ENCODE results near the gene IL1RL2.

Gene IL1RL2

GRCh38 chr2:102251042-102251848 lies 64.4 kb downstream of the IL1RL2 start:
- no peak overlapping the region for H3K27ac Mint-ChIP-seq
- DNase-seq (ENCODE audit: low spot score in 2 of 2), result peak; percentile 41 to 48
- ATAC-seq (ENCODE audit: low read depth), result peak; percentile 82
- H3K27me3 Mint-ChIP-seq, result peaks cover 14% of the 10 kb centered on the region
- H3K9me3 Mint-ChIP-seq, result no peaks in the 10 kb centered on the region
- peaks cover 3% of the 10 kb centered on the region for H3K4me1 Mint-ChIP-seq
- H3K36me3 Mint-ChIP-seq, result no peaks in the 10 kb centered on the region
- H3K4me3 Mint-ChIP-seq, result peak overlapping the region; percentile 82

DNA sequence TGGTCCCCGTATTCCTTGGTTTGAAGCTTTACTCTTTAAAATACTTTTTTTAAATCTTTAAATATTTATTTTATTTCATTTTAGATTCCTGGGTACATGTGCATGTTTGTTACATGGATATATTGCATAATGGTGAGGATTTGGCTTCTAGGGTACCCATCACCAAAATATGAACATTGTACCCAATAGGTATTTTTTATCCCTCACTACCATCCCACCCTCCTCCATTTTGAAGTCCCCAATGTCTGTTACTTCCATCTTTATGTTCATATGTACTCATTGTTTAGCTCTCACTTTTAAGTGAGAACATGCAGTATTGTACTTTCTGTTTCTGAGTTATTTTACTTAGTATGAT lies 65.0 kb downstream of the IL1RL2 start:
- peaks cover 3% of the 10 kb centered on the region for H3K4me1 Mint-ChIP-seq
- no peak for DNase-seq (ENCODE audit: low spot score in 2 of 2)
- no peaks in the 10 kb centered on the region for H3K9me3 Mint-ChIP-seq
- no peak overlapping the region for H3K27ac Mint-ChIP-seq
- no peak overlapping the region for H3K4me3 Mint-ChIP-seq
- no peak for ATAC-seq (ENCODE audit: low read depth)
- H3K27me3 Mint-ChIP-seq, result peaks cover 14% of the 10 kb centered on the region
- no peaks in the 10 kb centered on the region for H3K36me3 Mint-ChIP-seq

DNA sequence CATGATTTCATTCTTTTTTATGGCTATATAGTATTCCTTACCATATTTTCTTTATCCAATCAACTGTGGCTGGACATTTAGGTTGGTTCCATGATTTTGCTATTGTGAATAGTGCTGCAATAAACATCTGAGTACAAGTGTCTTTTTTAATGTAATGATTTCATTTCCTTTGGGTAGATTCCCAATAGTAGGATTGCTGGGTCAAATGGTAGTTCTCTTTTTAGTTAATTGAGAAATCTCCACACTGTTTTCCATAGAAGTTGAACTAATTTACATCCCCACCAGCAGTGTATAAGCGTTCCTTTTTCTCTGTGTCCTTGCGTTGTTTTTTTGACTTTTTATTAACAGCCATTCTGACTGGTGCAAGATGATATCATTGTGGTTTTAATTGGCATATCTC lies 65.4 kb downstream of the IL1RL2 start:
- Mint-ChIP-seq H3K36me3 (no peaks in the 10 kb centered on the region), H3K4me1 (peaks cover 3% of the 10 kb centered on the region), H3K27ac (no peak overlapping the region), H3K4me3 (no peak overlapping the region), H3K9me3 (no peaks in the 10 kb centered on the region), H3K27me3 (peaks cover 13% of the 10 kb centered on the region)
- no peak for ATAC-seq (ENCODE audit: low read depth)
- no peak for DNase-seq (ENCODE audit: low spot score in 2 of 2)

DNA sequence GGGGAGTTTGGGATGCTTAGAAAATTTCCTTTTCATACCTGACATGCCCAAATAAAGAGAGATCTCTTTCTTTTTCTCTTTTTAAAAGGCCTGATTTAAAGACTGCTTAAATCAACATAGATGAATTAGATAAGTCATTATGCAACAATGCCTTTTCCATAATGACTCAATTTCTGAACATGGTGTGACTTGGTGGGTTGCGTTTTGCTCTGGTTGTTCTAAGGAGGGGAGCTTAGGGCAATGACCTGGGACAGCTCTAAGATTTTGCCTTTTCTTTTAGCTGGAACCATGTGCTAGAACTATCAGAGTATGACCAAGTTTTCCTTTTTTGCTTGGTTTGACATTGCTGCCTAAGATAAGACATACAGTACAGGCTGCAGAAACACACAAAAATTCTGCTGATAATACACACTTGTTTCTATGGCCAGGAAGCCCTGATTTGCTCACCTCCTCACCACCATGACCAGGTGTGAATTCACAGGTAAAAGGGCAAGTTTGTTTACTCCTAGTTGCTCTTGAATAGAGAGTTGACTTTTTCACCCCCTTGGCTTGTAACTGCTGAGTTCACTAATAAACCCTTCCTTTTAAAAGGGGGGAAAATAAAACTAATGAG lies 66.4 kb downstream of the IL1RL2 start:
- Mint-ChIP-seq H3K36me3 (no peaks in the 10 kb centered on the region), H3K9me3 (no peaks in the 10 kb centered on the region), H3K4me3 (no peak overlapping the region), H3K4me1 (peaks cover 3% of the 10 kb centered on the region), H3K27me3 (peaks cover 13% of the 10 kb centered on the region), H3K27ac (no peak overlapping the region)
- ATAC-seq (ENCODE audit: low read depth) (no peak), DNase-seq (ENCODE audit: low spot score in 2 of 2) (no peak)

DNA sequence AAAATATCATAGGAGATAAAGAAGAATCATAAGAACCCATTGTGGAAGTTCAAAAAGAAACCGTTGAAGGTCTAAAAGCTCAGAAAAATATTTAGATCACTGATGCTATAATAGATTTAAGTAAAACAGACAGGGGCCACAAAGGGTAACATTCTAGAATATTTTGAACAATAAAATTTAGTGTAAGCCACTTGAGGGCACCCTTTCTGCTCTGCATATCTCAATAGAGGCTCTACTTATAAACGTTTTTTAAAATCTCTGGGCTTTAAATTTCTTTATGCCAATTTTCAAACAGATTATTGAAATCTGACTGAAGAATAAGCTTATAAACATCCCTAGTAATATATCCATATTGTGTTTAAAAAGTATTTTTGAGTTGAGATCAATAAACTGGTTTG lies 66.9 kb downstream of the IL1RL2 start:
- ATAC-seq (ENCODE audit: low read depth) (no peak), DNase-seq (ENCODE audit: low spot score in 2 of 2) (no peak)
- H3K4me3 Mint-ChIP-seq, result no peak overlapping the region
- H3K27ac Mint-ChIP-seq, result no peak overlapping the region
- no peaks in the 10 kb centered on the region for H3K36me3 Mint-ChIP-seq
- no peaks in the 10 kb centered on the region for H3K9me3 Mint-ChIP-seq
- peaks cover 16% of the 10 kb centered on the region for H3K27me3 Mint-ChIP-seq
- peaks cover 3% of the 10 kb centered on the region for H3K4me1 Mint-ChIP-seq

GRCh38 chr2:102256276-102256675 lies 69.5 kb downstream of the IL1RL2 start:
- no peak overlapping the region for H3K4me3 Mint-ChIP-seq
- H3K4me1 Mint-ChIP-seq, result no peaks in the 10 kb centered on the region
- no peaks in the 10 kb centered on the region for H3K9me3 Mint-ChIP-seq
- ATAC-seq (ENCODE audit: low read depth) (no peak), DNase-seq (ENCODE audit: low spot score in 2 of 2) (no peak)
- H3K36me3 Mint-ChIP-seq, result no peaks in the 10 kb centered on the region
- peaks cover 13% of the 10 kb centered on the region for H3K27me3 Mint-ChIP-seq
- no peak overlapping the region for H3K27ac Mint-ChIP-seq

GRCh38 chr2:102256874-102257462 lies 70.1 kb downstream of the IL1RL2 start:
- no peaks in the 10 kb centered on the region for H3K4me1 Mint-ChIP-seq

GRCh38 chr2:102258025-102258385 lies 71.2 kb downstream of the IL1RL2 start:
- no peaks in the 10 kb centered on the region for H3K4me1 Mint-ChIP-seq
- peaks cover 5% of the 10 kb centered on the region for H3K27me3 Mint-ChIP-seq
- no peak for DNase-seq (ENCODE audit: low spot score in 2 of 2)
- H3K27ac Mint-ChIP-seq, result no peak overlapping the region
- no peak for ATAC-seq (ENCODE audit: low read depth)
- no peak overlapping the region for H3K4me3 Mint-ChIP-seq
- no peaks in the 10 kb centered on the region for H3K36me3 Mint-ChIP-seq
- H3K9me3 Mint-ChIP-seq, result no peaks in the 10 kb centered on the region

More at GRCh38 chr2:102256874-102257462, 70.1 kb downstream of the IL1RL2 start:
- DNase-seq (ENCODE audit: low spot score in 2 of 2) (no peak), ATAC-seq (ENCODE audit: low read depth) (no peak)
- no peak overlapping the region for H3K4me3 Mint-ChIP-seq
- H3K27ac Mint-ChIP-seq, result no peak overlapping the region
- H3K36me3 Mint-ChIP-seq, result no peaks in the 10 kb centered on the region
- peaks cover 11% of the 10 kb centered on the region for H3K27me3 Mint-ChIP-seq
- no peaks in the 10 kb centered on the region for H3K9me3 Mint-ChIP-seq

- Mint-ChIP-seq H3K27ac (no peak overlapping the region), H3K27me3 (peaks cover 3% of the 10 kb centered on the region), H3K4me3 (no peak overlapping the region), H3K4me1 (no peaks in the 10 kb centered on the region), H3K9me3 (no peaks in the 10 kb centered on the region), H3K36me3 (no peaks in the 10 kb centered on the region)
- DNase-seq (ENCODE audit: low spot score in 2 of 2), result no peak
- no peak for ATAC-seq (ENCODE audit: low read depth)
These were observed 71.7 kb downstream of the IL1RL2 start for GRCh38 chr2:102258386-102259074.

DNA sequence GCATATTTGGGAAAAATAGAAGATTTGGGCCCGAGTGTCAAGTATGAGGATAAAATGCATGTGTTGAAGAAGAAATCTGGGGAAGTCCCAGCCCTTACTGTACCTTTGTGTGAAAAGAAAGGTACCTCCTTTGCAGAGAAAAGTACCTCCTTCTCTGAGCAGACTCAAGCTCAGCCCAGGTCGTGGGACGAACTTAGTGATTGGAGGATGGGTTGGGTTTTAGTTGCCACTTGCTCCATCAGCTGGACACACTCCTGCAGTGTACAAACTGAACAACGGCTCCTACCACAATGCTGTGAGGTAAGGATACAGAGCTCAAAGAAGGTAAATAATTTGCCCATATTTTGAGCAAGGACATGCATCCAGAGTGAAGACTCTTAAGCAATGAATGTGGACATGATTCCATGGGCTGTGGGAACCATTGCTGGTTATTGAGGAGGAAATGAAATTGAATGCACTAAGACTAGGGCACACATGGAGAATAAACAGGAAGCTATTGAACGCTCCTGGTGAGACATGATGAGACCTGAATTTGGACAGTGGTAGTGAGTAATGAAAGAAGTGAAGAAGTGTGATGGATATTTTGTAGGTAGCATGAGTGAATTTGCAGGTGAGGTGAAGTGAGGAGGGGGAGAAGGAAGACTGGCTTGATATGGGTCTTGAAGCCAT lies 74.8 kb downstream of the IL1RL2 start:
- Mint-ChIP-seq H3K4me3 (no peak overlapping the region), H3K4me1 (no peaks in the 10 kb centered on the region), H3K27me3 (peaks cover 3% of the 10 kb centered on the region), H3K9me3 (no peaks in the 10 kb centered on the region), H3K36me3 (no peaks in the 10 kb centered on the region), H3K27ac (no peak overlapping the region)
- DNase-seq (ENCODE audit: low spot score in 2 of 2), result no peak
- no peak for ATAC-seq (ENCODE audit: low read depth)

DNA sequence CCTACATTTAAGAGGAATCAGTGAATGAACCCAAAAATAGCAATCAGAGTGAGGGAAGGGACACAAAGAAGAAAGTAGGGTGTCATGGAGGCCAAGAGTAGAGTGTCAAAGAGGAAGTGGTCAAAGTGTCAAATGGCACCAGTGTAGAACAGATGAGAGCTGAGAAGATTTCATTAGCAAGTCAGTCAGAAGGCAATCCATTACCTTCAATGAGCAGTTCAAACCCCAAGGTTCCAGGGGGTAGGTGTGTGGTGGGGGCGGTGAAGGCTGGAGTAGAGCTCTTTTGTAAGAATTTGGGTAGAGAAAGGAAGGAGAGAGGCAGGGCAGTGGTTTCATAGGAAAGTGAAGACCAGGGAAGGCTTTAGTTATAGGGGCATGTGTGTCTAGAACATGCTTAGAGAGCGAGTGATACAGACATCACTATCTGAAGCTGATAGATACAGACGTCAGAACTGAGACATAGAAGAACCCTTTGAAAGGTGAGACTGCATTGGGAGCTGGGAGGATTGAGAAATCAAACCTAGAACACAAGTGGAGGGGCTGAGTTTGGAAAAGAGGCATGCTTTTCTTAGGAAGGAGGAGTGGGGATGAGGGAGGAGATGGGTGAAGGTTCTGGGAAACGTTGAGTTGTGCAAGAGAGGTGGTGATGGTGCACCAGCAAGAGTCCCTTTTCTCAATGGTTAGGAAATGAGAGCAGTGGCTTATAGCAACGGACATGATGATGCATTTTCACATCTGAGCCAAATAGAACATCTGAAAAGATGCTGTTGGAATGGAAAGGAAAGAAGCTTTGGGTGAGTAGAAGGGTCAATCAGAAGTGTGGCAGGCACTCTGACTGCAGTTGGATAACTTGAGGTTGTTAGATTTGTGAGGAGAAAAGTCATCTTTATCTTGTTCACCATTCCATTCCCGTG lies 75.7 kb downstream of the IL1RL2 start:
- ATAC-seq (ENCODE audit: low read depth), result no peak
- no peaks in the 10 kb centered on the region for H3K36me3 Mint-ChIP-seq
- H3K4me1 Mint-ChIP-seq, result no peaks in the 10 kb centered on the region
- H3K9me3 Mint-ChIP-seq, result no peaks in the 10 kb centered on the region
- no peak overlapping the region for H3K4me3 Mint-ChIP-seq
- H3K27ac Mint-ChIP-seq, result no peak overlapping the region
- DNase-seq (ENCODE audit: low spot score in 2 of 2), result no peak
- H3K27me3 Mint-ChIP-seq, result peaks cover 3% of the 10 kb centered on the region

DNA sequence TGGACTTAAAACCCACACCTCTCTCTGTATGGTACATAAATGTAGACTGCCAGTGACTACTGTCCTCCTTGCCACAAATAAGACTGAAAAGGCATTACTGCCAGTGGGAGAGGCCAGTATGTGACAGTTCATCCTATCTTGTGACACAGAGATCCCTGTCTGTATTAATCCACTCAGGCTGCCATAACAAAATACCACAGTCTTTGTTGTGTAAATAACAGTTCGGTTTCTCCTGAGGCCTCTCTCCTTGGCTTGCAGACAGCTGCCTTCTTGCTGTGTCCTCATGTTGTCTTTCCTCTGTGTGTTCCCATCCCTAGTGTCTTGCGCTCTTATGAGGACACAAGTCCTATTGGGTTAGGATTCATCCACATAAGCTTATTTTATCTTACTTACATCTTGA lies 78.1 kb downstream of the IL1RL2 start:
- H3K36me3 Mint-ChIP-seq, result no peaks in the 10 kb centered on the region

GRCh38 chr2:102266204-102266603 lies 79.4 kb downstream of the IL1RL2 start:
- Mint-ChIP-seq H3K9me3 (no peaks in the 10 kb centered on the region), H3K4me3 (no peak overlapping the region), H3K4me1 (no peaks in the 10 kb centered on the region), H3K27ac (no peak overlapping the region), H3K36me3 (no peaks in the 10 kb centered on the region), H3K27me3 (peaks cover 13% of the 10 kb centered on the region)
- DNase-seq (ENCODE audit: low spot score in 2 of 2) (no peak), ATAC-seq (ENCODE audit: low read depth) (no peak)

More for the DNA sequence above, 78.1 kb downstream of the IL1RL2 start:
- no peaks in the 10 kb centered on the region for H3K9me3 Mint-ChIP-seq
- ATAC-seq (ENCODE audit: low read depth), result no peak
- H3K4me1 Mint-ChIP-seq, result no peaks in the 10 kb centered on the region
- H3K4me3 Mint-ChIP-seq, result no peak overlapping the region
- no peak for DNase-seq (ENCODE audit: low spot score in 2 of 2)
- H3K27ac Mint-ChIP-seq, result no peak overlapping the region
- peaks cover 4% of the 10 kb centered on the region for H3K27me3 Mint-ChIP-seq

All from memory B cell (primary cell).